ENCODE results near the gene DIAPH3.

DNA sequence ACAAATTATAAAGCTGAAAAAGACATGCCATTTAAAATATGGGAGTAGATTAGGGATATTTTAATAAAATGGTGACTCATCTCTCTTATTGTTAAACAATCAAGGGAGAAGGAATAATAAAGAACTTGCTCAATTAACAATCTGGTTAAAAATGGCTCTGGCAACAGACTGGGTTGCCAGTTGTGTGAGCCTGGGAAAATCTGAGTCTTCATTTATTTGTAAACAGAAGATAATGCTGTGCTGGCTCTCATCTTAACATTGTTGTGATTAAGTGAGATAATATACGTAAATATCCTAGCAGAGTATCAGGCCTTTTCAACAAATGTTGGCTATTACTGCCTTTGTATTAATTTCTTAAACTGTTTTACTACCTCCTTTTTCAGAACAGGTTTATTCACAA lies 453.3 kb downstream of the DIAPH3 start:
- no peak for TF ChIP-seq POLR2A (IDR thresholded peaks at IDR 0.05)
- TF ChIP-seq, protein P1, sequence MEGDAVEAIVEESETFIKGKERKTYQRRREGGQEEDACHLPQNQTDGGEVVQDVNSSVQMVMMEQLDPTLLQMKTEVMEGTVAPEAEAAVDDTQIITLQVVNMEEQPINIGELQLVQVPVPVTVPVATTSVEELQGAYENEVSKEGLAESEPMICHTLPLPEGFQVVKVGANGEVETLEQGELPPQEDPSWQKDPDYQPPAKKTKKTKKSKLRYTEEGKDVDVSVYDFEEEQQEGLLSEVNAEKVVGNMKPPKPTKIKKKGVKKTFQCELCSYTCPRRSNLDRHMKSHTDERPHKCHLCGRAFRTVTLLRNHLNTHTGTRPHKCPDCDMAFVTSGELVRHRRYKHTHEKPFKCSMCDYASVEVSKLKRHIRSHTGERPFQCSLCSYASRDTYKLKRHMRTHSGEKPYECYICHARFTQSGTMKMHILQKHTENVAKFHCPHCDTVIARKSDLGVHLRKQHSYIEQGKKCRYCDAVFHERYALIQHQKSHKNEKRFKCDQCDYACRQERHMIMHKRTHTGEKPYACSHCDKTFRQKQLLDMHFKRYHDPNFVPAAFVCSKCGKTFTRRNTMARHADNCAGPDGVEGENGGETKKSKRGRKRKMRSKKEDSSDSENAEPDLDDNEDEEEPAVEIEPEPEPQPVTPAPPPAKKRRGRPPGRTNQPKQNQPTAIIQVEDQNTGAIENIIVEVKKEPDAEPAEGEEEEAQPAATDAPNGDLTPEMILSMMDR (IDR thresholded peaks at IDR 0.05): no peak

Measured in lower leg skin (tissue), 3 donors.